ENCODE results near the gene ARL6IP5. TPM values are rescaled to one million over a fixed set of nuclear protein-coding genes. Genes with fewer than 3 reads are reported as not detected.

Gene ARL6IP5
- total and polyA plus RNA-seq, 2 of the 13 experiments (the other 11 are each of a cell fraction or from before 2014, with no cell fraction given): 23.7 to 29.6 TPM

GRCh38 chr3:69058180-69058946, 26.4 kb upstream of the ARL6IP5 start:
- no peaks in the 10 kb centered on the region for H3K79me2 ChIP-seq (ENCODE audit: insufficient read depth, low read length)
- 97% methylated on average over 3 of the region's 3 CpGs for WGBS (ENCODE audit: low lambda C conversion rate)
- ChIA-PET CTCF (ENCODE audit: low intra/inter-chr PET ratio, low total read pairs) (no interaction called here), POLR2A (no interaction called here)
- H3K4me3 ChIP-seq (replicated peaks in 1 of 3; ENCODE audit: insufficient read depth in 1 of 3, low read depth in 2 of 3, low read length in 3 of 3): no peak overlapping the region
- no peak overlapping the region for H3K9ac ChIP-seq (ENCODE audit: insufficient read depth, low read depth, low read length)
- no TSS peak for BruUV-seq (replicated peaks)
- H3K27ac ChIP-seq (ENCODE audit: extremely low read length, insufficient read depth, low read length): no peak overlapping the region
- no peaks in the 10 kb centered on the region for H3K27me3 ChIP-seq (ENCODE audit: control insufficient read depth in 1 of 2, insufficient read depth in 2 of 2, low read length in 2 of 2)
- no peak overlapping the region for H3K4me2 ChIP-seq (ENCODE audit: low read depth, low read length)
- DNase-seq (ENCODE audit: low spot score): no peak
- no peak overlapping the region for H2AFZ ChIP-seq (ENCODE audit: low read length)
- no peak for TF ChIP-seq ZNF777 (CRISPR knock-in tag; IDR thresholded peaks at IDR 0.05)
- TF ChIP-seq ZNF737 (CRISPR knock-in tag; IDR thresholded peaks at IDR 0.05; ENCODE audit: borderline replicate concordance): no peak
- TF ChIP-seq IRF2 (CRISPR knock-in tag; IDR thresholded peaks at IDR 0.05): no peak
- no peak for TF ChIP-seq ZNF619 (CRISPR knock-in tag; IDR thresholded peaks at IDR 0.05)
- peaks cover 7 to 47% of the 10 kb centered on the region in 2 experiments for H3K36me3 ChIP-seq (replicated peaks in 1 of 2; ENCODE audit: control insufficient read depth in 1 of 2, insufficient read depth in 2 of 2, low read length in 2 of 2)
- no peak for FAIRE-seq
- intact Hi-C loops (cut with micrococcal nuclease; ENCODE audit: unreplicated experiment): no loop called here
- no peaks in the 10 kb centered on the region; the same call in 1 of the 2 replicates for H4K20me1 ChIP-seq (ENCODE audit: insufficient read depth, low read length)
- no peaks in the 10 kb centered on the region for H3K4me1 ChIP-seq (ENCODE audit: insufficient read depth, low read length)
- no peaks in the 10 kb centered on the region for H3K9me3 ChIP-seq (ENCODE audit: low read length)
- in situ Hi-C loops (cut with HindIII; ENCODE audit: extremely low pct_ligation_motif_present, low pct_unique_long_range_greater_than_20kb): no loop called here
- no peak for ATAC-seq

- H3K27me3 ChIP-seq (ENCODE audit: control insufficient read depth in 1 of 2, insufficient read depth in 2 of 2, low read length in 2 of 2): no peaks in the 10 kb centered on the region
- no peak overlapping the region for H3K9ac ChIP-seq (ENCODE audit: insufficient read depth, low read depth, low read length)
- CTCF ChIA-PET (ENCODE audit: low intra/inter-chr PET ratio, low total read pairs): no interaction called here
- BruUV-seq (replicated peaks): no TSS peak
- POLR2A ChIA-PET: no interaction called here
- in situ Hi-C loops (cut with HindIII; ENCODE audit: extremely low pct_ligation_motif_present, low pct_unique_long_range_greater_than_20kb) (no loop called here), intact Hi-C loops (cut with micrococcal nuclease; ENCODE audit: unreplicated experiment) (no loop called here)
- H2AFZ ChIP-seq (ENCODE audit: low read length): no peak overlapping the region
- no peak overlapping the region for H3K27ac ChIP-seq (ENCODE audit: extremely low read length, insufficient read depth, low read length)
- no peaks in the 10 kb centered on the region for H3K79me2 ChIP-seq (ENCODE audit: insufficient read depth, low read length)
- DNase-seq (ENCODE audit: low spot score) (no peak), ATAC-seq (no peak), FAIRE-seq (no peak)
- H3K36me3 ChIP-seq (replicated peaks in 1 of 2; ENCODE audit: control insufficient read depth in 1 of 2, insufficient read depth in 2 of 2, low read length in 2 of 2): peaks cover 7 to 47% of the 10 kb centered on the region in 2 experiments
- 95% methylated on average over 2 of the region's 2 CpGs for WGBS (ENCODE audit: low lambda C conversion rate)
- no peaks in the 10 kb centered on the region; the same call in 1 of the 2 replicates for H4K20me1 ChIP-seq (ENCODE audit: insufficient read depth, low read length)
- H3K4me2 ChIP-seq (ENCODE audit: low read depth, low read length): no peak overlapping the region
- H3K4me1 ChIP-seq (ENCODE audit: insufficient read depth, low read length): no peaks in the 10 kb centered on the region
- no peaks in the 10 kb centered on the region for H3K9me3 ChIP-seq (ENCODE audit: low read length)
- H3K4me3 ChIP-seq (replicated peaks in 1 of 3; ENCODE audit: insufficient read depth in 1 of 3, low read depth in 2 of 3, low read length in 3 of 3): no peak overlapping the region
- TF ChIP-seq YEATS2 (CRISPR knock-in tag; IDR thresholded peaks at IDR 0.05; ENCODE audit: borderline replicate concordance) (no peak), ZFP41 (CRISPR knock-in tag; IDR thresholded peaks at IDR 0.05; ENCODE audit: borderline replicate concordance) (no peak), GATAD1 (CRISPR knock-in tag; IDR thresholded peaks at IDR 0.05) (no peak), ZNF788 (CRISPR knock-in tag; IDR thresholded peaks at IDR 0.05; ENCODE audit: borderline replicate concordance) (no peak), SKI (IDR thresholded peaks at IDR 0.05; ENCODE audit: partially characterized antibody) (no peak), ZNF451 (CRISPR knock-in tag; IDR thresholded peaks at IDR 0.05) (no peak), SNAPC2 (CRISPR knock-in tag; IDR thresholded peaks at IDR 0.05) (no peak), ZBTB7A (CRISPR knock-in tag; IDR thresholded peaks at IDR 0.05) (no peak)
- TF ChIP-seq, protein P1, sequence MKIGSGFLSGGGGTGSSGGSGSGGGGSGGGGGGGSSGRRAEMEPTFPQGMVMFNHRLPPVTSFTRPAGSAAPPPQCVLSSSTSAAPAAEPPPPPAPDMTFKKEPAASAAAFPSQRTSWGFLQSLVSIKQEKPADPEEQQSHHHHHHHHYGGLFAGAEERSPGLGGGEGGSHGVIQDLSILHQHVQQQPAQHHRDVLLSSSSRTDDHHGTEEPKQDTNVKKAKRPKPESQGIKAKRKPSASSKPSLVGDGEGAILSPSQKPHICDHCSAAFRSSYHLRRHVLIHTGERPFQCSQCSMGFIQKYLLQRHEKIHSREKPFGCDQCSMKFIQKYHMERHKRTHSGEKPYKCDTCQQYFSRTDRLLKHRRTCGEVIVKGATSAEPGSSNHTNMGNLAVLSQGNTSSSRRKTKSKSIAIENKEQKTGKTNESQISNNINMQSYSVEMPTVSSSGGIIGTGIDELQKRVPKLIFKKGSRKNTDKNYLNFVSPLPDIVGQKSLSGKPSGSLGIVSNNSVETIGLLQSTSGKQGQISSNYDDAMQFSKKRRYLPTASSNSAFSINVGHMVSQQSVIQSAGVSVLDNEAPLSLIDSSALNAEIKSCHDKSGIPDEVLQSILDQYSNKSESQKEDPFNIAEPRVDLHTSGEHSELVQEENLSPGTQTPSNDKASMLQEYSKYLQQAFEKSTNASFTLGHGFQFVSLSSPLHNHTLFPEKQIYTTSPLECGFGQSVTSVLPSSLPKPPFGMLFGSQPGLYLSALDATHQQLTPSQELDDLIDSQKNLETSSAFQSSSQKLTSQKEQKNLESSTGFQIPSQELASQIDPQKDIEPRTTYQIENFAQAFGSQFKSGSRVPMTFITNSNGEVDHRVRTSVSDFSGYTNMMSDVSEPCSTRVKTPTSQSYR (CRISPR knock-in tag; IDR thresholded peaks at IDR 0.05; ENCODE audit: borderline replicate concordance): no peak
Measured at GRCh38 chr3:69058947-69059224, 25.9 kb upstream of the ARL6IP5 start.

Measured in HepG2 (cell line).